ENCODE results near the gene NUPR1.
"Not testable (repeated sequence)": the region's sequence is repeated elsewhere in the genome, so short reads cannot be mapped to it uniquely, and the experiment has no call there.

DNA sequence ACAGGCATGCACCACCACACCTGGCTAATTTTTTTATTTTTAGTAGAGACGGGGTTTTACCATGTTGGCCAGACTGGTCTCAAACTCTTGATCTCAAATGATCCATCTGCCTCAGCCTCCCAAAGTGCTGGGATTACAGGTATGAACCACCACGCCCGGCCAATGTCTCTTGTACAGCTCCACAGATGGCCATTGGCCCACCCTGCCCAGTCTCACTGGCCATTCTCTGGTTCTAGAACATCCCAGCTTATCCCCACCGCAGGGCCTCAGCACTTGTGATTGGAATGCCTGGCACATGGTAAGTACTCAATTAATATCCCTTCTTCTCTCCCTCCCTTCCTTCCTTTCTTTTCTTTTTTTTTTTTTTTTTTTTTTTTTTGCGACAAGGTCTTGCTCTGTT, 55.4 kb downstream of the NUPR1 start:
- not testable (repeated sequence) for TF ChIP-seq CTCF, EZH2phosphoT487 (IDR thresholded peaks at IDR 0.05; ENCODE audit: low read length)

All from MM.1S (cell line).